ENCODE measurements around the gene YIF1B. TPM values are rescaled to one million over a fixed set of nuclear protein-coding genes. Genes with fewer than 3 reads are reported as not detected.
"Not testable (repeated sequence)": the region's sequence is repeated elsewhere in the genome, so short reads cannot be mapped to it uniquely, and the experiment has no call there.

The YIF1B gene
- 41.8 TPM for total RNA-seq

GRCh38 chr19:38315657-38316476 is at the start of gene YIF1B:
Gene YIF1B (minus strand): TSS chr19:38315947. CDS start chr19:38315917, 30 bp downstream.
- DNase-seq = peak; percentile 99

GRCh38 chr19:38362946-38363688 is 47.4 kb upstream of the YIF1B start:
- DNase-seq = not testable (repeated sequence)

GRCh38 chr19:38362076-38362945 is 46.6 kb upstream of the YIF1B start:
- DNase-seq = no peak

- peak; percentile 54 for DNase-seq
Measured at GRCh38 chr19:38361633-38362075, 45.9 kb upstream of the YIF1B start.

- no peak for DNase-seq
Measured at GRCh38 chr19:38360839-38361631, 45.3 kb upstream of the YIF1B start.

GRCh38 chr19:38360351-38360750 is 44.6 kb upstream of the YIF1B start:
- DNase-seq = no peak

GRCh38 chr19:38359242-38360021 is 43.7 kb upstream of the YIF1B start:
- no peak for DNase-seq

- no peak for DNase-seq
Measured at GRCh38 chr19:38358071-38358470, 42.3 kb upstream of the YIF1B start.

- DNase-seq = no peak
Measured at GRCh38 chr19:38355728-38356725, 40.3 kb upstream of the YIF1B start.

- no peak for DNase-seq
Measured at GRCh38 chr19:38352611-38353010, 36.9 kb upstream of the YIF1B start.

GRCh38 chr19:38351865-38352395 is 36.2 kb upstream of the YIF1B start:
- no peak for DNase-seq

GRCh38 chr19:38350883-38351282 is 35.1 kb upstream of the YIF1B start:
- DNase-seq = no peak

- no peak for DNase-seq
Measured at GRCh38 chr19:38346837-38347236, 31.1 kb upstream of the YIF1B start.

- no peak for DNase-seq
Measured at GRCh38 chr19:38340927-38341326, 25.2 kb upstream of the YIF1B start.

- not testable (repeated sequence) for DNase-seq
Measured at GRCh38 chr19:38339011-38339410, 23.3 kb upstream of the YIF1B start.

GRCh38 chr19:38337360-38337653 is 21.6 kb upstream of the YIF1B start:
- DNase-seq = no peak

- peak; percentile 86 for DNase-seq
Measured at GRCh38 chr19:38336638-38337359, 21.1 kb upstream of the YIF1B start.

- peak; percentile 93 for DNase-seq
Measured at GRCh38 chr19:38335949-38336637, 20.3 kb upstream of the YIF1B start.
